GM06990 (cell line): Measurements from ENCODE around the gene CAMTA1.

Experiments
- DNase-seq: peaks from one replicate; pipeline ENCODE4 v3.0.0-alpha.2; 2011; ENCODE audit not compliant: insufficient read length; ENCODE audit errors: extremely low read depth
- H3K27me3 ChIP-seq: replicated peaks from 2 replicates; pipeline ENCODE4 v1.6.0; 2011; ENCODE audit warnings: low read length; ENCODE audit not compliant: control insufficient read depth, insufficient read depth
- H3K36me3 ChIP-seq: 2 replicates; pipeline ENCODE4 v1.5.1; 2011; ENCODE audit warnings: low read length; ENCODE audit not compliant: control insufficient read depth, insufficient read depth
- H3K4me3 ChIP-seq: replicated peaks from 2 replicates; pipeline ENCODE4 v1.5.1; 2011; ENCODE audit warnings: low read depth, mild to moderate bottlenecking, control low read depth, low read length
- TF ChIP-seq, protein P1 (sequence below): IDR thresholded peaks from 2 replicates; pipeline ENCODE4 v1.5.1; 2011; ENCODE audit warnings: low read length, control low read depth, mild to moderate bottlenecking, inconsistent platforms; ENCODE audit not compliant: insufficient read depth, poor library complexity, severe bottlenecking

Gene CAMTA1

DNA sequence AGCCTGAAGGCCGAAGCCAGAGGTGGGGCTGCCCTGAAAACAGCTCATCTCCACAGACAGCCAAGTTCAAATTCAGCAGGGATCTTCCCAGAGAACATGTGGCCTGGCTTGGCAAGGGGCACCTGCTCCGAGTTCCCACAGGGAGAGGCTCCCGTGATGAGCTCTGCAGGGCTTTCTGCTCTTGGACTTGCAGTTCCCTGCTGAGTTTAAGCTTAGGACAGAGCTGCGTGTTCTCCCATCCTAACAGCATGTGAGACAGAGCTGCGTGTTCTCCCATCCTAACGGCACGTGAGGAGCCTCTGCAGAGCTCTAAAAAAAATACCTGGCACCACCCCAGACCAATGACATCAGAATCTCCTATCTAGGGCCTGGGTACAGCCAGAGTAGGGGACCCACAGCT lies 872.8 kb downstream of the CAMTA1 start:
- H3K36me3 ChIP-seq: no peaks in the 10 kb centered on the region
- H3K4me3 ChIP-seq: no peak overlapping the region
- TF ChIP-seq, protein P1, sequence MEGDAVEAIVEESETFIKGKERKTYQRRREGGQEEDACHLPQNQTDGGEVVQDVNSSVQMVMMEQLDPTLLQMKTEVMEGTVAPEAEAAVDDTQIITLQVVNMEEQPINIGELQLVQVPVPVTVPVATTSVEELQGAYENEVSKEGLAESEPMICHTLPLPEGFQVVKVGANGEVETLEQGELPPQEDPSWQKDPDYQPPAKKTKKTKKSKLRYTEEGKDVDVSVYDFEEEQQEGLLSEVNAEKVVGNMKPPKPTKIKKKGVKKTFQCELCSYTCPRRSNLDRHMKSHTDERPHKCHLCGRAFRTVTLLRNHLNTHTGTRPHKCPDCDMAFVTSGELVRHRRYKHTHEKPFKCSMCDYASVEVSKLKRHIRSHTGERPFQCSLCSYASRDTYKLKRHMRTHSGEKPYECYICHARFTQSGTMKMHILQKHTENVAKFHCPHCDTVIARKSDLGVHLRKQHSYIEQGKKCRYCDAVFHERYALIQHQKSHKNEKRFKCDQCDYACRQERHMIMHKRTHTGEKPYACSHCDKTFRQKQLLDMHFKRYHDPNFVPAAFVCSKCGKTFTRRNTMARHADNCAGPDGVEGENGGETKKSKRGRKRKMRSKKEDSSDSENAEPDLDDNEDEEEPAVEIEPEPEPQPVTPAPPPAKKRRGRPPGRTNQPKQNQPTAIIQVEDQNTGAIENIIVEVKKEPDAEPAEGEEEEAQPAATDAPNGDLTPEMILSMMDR: no peak
- no peak for DNase-seq
- no peaks in the 10 kb centered on the region; the same call in 1 of the 2 replicates for H3K27me3 ChIP-seq

DNA sequence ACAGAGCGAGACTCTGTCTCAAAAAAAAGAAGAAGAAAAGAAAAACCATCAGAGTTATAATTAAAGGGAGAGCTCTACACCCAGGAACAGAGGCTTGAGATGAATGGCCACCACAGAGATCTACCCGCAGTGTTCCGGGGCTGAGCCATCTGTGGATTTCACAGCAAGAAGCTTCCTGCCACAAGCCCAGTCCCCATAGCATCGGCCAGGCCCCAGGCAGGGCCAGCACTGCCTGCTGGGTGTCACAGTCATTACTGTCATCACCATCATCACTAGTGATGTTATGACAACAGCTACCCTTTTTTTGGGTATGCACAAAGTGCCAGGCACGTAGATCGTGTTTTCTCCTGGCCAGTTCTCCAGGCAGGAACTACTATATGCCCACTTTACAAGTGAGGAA lies 874.3 kb downstream of the CAMTA1 start:
- no peaks in the 10 kb centered on the region for H3K36me3 ChIP-seq
- DNase-seq: no peak
- H3K27me3 ChIP-seq: no peaks in the 10 kb centered on the region; the same call in 1 of the 2 replicates
- H3K4me3 ChIP-seq: no peak overlapping the region
- TF ChIP-seq, protein P1: no peak

DNA sequence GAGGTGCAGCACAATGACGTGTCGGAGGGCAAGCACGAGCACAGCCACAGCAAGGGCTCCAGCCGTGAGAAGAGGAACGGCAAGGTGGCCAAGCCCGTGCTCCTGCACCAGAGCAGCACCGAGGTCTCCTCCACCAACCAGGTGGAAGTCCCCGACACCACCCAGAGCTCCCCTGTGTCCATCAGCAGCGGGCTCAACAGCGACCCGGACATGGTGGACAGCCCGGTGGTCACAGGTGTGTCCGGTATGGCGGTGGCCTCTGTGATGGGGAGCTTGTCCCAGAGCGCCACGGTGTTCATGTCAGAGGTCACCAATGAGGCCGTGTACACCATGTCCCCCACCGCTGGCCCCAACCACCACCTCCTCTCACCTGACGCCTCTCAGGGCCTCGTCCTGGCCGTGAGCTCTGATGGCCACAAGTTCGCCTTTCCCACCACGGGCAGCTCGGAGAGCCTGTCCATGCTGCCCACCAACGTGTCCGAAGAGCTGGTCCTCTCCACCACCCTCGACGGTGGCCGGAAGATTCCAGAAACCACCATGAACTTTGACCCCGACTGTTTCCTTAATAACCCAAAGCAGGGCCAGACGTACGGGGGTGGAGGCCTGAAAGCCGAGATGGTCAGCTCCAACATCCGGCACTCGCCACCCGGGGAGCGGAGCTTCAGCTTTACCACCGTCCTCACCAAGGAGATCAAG lies 878.3 kb downstream of the CAMTA1 start:
- TF ChIP-seq, protein P1: no peak
- no peak for DNase-seq
- H3K36me3 ChIP-seq: no peaks in the 10 kb centered on the region
- H3K27me3 ChIP-seq: no peaks in the 10 kb centered on the region; the same call in 1 of the 2 replicates
- no peak overlapping the region for H3K4me3 ChIP-seq

DNA sequence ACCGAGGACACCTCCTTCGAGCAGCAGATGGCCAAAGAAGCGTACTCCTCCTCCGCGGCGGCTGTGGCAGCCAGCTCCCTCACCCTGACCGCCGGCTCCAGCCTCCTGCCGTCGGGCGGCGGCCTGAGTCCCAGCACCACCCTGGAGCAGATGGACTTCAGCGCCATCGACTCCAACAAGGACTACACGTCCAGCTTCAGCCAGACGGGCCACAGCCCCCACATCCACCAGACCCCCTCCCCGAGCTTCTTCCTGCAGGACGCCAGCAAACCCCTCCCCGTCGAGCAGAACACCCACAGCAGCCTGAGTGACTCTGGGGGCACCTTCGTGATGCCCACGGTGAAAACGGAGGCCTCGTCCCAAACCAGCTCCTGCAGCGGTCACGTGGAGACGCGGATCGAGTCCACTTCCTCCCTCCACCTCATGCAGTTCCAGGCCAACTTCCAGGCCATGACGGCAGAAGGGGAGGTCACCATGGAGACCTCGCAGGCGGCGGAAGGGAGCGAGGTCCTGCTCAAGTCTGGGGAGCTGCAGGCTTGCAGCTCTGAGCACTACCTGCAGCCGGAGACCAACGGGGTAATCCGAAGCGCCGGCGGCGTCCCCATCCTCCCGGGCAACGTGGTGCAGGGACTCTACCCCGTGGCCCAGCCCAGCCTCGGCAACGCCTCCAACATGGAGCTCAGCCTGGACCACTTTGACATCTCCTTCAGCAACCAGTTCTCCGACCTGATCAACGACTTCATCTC lies 879.1 kb downstream of the CAMTA1 start:
- DNase-seq: no peak
- Histone ChIP-seq H3K27me3 (no peaks in the 10 kb centered on the region; the same call in 1 of the 2 replicates), H3K36me3 (no peaks in the 10 kb centered on the region), H3K4me3 (no peak overlapping the region)
- TF ChIP-seq, protein P1: no peak

DNA sequence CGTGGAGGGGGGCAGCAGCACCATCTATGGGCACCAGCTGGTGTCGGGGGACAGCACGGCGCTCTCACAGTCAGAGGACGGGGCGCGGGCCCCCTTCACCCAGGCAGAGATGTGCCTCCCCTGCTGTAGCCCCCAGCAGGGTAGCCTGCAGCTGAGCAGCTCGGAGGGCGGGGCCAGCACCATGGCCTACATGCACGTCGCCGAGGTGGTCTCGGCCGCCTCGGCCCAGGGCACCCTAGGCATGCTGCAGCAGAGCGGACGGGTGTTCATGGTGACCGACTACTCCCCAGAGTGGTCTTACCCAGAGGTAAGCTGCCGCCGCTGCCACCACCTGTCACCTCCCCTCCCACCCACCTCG lies 879.6 kb downstream of the CAMTA1 start:
- DNase-seq: no peak
- Histone ChIP-seq H3K27me3 (no peaks in the 10 kb centered on the region; the same call in 1 of the 2 replicates), H3K4me3 (no peak overlapping the region), H3K36me3 (no peaks in the 10 kb centered on the region)
- TF ChIP-seq, protein P1: no peak
